ENCODE data around the gene MSLN. TPM values are rescaled to one million over a fixed set of nuclear protein-coding genes. Genes with fewer than 3 reads are reported as not detected.
A peak's percentile ranks its signal among the peaks of the same experiment; 100 is the strongest.

The MSLN gene
- total and polyA plus RNA-seq, 10 donors = 0.22 to 1.1 (median 0.41) TPM; not detected in 4

GRCh38 chr16:733382-734207, 26.9 kb upstream of the MSLN start:
- intact Hi-C loops (cut with DNase I; ENCODE audit: low total_unique reads) = no loop called here
- Histone ChIP-seq H3K36me3 (peaks cover 0 to 97% (median 62%) of the 10 kb centered on the region in 6 donors), H3K27ac (no peak overlapping the region), H3K4me3 (no peak overlapping the region), H3K27me3 (replicated peaks in 1 of 7) (peaks cover 0 to 8% (median 0%) of the 10 kb centered on the region in 7 donors), H3K9me3 (no peaks in the 10 kb centered on the region), H3K4me1 (peaks cover 0 to 28% (median 8%) of the 10 kb centered on the region in 6 donors)
- TF ChIP-seq POLR2AphosphoS5 (IDR thresholded peaks at IDR 0.05) (peak in 1 of 3 donors; percentile 57), CTCF (IDR thresholded peaks at IDR 0.05 in 8 of 11, conservative IDR thresholded peaks at IDR 0.05 in 3 of 11) (peak in 5 of 11 experiments; percentile 12 to 59 (median 26)), POLR2A (IDR thresholded peaks at IDR 0.05) (no peak)
- 78 to 91% (median 87%) methylated on average over 19 to 34 of the region's 34 CpGs for WGBS, 5 donors
- peak; percentile 75 for DNase-seq

DNA sequence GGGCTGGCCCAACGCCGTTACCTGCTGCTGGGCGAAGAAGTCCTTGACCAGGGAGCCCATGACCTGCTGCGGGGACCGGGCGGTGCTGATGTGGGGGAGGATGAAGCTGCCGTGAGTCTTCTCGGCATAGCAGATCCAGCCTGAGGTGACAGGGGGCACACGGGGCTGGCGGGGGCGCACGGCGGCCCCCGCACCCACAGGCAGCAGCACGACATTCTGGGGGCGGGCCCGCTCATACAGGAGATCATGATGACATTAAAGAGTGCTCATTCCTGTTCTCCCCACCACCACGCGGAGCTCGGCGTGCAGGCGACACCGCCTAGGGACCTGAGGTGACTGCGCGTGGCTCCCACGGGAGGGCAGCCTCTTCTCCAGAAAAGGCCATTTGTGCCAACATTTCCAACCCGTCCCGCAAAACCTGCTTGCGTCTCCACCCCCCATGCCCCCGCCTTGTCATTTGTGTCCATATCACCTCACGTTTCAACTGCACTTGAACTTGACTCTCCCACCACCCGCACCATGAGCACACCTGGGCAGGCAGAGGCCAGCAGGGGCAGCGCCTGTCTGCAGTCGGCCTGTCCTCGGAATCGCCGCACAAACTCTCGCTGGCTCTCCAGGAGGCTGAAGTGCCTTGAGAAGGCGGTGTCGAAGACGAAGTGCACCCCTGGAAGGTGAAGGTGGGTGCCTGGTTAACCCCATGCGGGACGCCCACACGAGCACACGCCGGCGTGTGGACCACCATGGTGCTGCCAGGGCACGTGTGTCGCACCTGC, 26.1 kb upstream of the MSLN start:
- Histone ChIP-seq H3K4me1 (peaks cover 0 to 30% (median 4%) of the 10 kb centered on the region in 6 donors), H3K9me3 (no peaks in the 10 kb centered on the region), H3K27me3 (replicated peaks in 1 of 7) (peaks cover 0 to under 1% (median 0%) of the 10 kb centered on the region in 7 donors), H3K4me3 (no peak overlapping the region), H3K36me3 (peaks cover 0 to 100% (median 62%) of the 10 kb centered on the region in 6 donors), H3K27ac (no peak overlapping the region)
- DNase-seq = no peak
- 92 to 97% (median 94%) methylated on average over 43 to 49 of the region's 49 CpGs for WGBS, 5 donors
- no peak for TF ChIP-seq POLR2A (IDR thresholded peaks at IDR 0.05)
- TF ChIP-seq CTCF (IDR thresholded peaks at IDR 0.05 in 8 of 11, conservative IDR thresholded peaks at IDR 0.05 in 3 of 11) = no peak
- TF ChIP-seq POLR2AphosphoS5 (IDR thresholded peaks at IDR 0.05) = no peak
- intact Hi-C loops (cut with DNase I; ENCODE audit: low total_unique reads) = no loop called here

- peak overlapping the region in 2 of 8 donors; percentile 84 to 89 for H3K27ac ChIP-seq
- no peaks in the 10 kb centered on the region for H3K9me3 ChIP-seq
- peaks cover 7 to 38% (median 12%) of the 10 kb centered on the region in 6 donors for H3K4me1 ChIP-seq
- no peak overlapping the region for H3K4me3 ChIP-seq
- DNase-seq = peak; percentile 73
- no peaks in the 10 kb centered on the region for H3K27me3 ChIP-seq (replicated peaks in 1 of 7)
- peaks cover 0 to 94% (median 62%) of the 10 kb centered on the region in 6 donors for H3K36me3 ChIP-seq
- WGBS, 5 donors = 93 to 98% (median 94%) methylated on average over 18 to 25 of the region's 25 CpGs
- TF ChIP-seq POLR2A (IDR thresholded peaks at IDR 0.05) (no peak), CTCF (IDR thresholded peaks at IDR 0.05 in 8 of 11, conservative IDR thresholded peaks at IDR 0.05 in 3 of 11) (no peak), POLR2AphosphoS5 (IDR thresholded peaks at IDR 0.05) (no peak)
- intact Hi-C loops (cut with DNase I; ENCODE audit: low total_unique reads) = no loop called here
Measured at GRCh38 chr16:734981-735881, 25.3 kb upstream of the MSLN start.

All from spleen (tissue), 11 donors.